RCC 7860 (cell line): ENCODE measurements around the gene FIBCD1.

Experiments
- DNase-seq: peaks from one replicate; pipeline ENCODE4 v3.0.0-alpha.2; 2015; ENCODE audit warnings: low spot score
- FAIRE-seq: peaks from 2 replicates; lab custom pipeline; 2012; peaks lifted over from hg19 to GRCh38; lab: Jason Lieb, UNC

FIBCD1 gene, protein sequence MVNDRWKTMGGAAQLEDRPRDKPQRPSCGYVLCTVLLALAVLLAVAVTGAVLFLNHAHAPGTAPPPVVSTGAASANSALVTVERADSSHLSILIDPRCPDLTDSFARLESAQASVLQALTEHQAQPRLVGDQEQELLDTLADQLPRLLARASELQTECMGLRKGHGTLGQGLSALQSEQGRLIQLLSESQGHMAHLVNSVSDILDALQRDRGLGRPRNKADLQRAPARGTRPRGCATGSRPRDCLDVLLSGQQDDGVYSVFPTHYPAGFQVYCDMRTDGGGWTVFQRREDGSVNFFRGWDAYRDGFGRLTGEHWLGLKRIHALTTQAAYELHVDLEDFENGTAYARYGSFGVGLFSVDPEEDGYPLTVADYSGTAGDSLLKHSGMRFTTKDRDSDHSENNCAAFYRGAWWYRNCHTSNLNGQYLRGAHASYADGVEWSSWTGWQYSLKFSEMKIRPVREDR

DNA sequence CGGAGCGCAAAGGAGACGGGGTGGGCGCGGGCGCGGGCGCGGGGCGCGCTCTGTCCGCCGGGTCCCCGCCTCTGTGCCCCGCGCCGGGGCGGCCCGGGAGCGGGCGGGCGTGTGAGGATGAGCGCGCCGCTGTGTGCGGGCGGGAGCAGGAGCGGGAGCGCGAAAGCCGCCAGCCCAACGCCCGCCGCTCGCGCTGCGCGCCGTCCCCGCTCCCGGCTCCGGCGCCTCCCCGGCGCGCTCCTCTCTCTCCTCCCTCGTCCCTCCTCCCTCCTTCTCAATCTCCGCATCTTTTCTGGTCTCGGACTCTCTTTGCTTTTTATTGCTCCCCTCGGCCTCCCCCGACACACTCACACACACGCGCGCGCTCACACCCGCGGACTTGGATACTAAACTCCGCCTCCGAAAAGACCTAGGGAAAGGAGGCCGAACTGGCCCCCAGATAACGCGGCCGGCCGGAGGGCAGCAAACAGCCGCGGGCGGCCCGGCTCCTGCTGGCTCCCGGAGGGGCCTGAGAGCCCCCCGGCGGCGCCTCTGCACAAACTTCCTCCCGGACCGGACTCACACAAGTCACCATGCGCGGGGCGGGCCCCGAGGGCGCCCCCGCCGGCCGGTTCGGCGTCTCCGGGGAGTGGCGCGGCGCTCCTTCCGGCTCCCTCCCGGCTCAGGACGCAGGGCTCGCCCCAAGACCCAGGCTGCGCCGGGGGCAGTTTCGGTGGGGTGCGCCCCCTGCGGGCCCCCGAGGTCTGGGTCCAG lies at the start of gene FIBCD1:
FIBCD1 (minus strand) TSS at position 596 of the 753 bp plus-strand sequence. CDS start 640 bp downstream, outside the sequence.
- FAIRE-seq: no peak
- no peak for DNase-seq

DNA sequence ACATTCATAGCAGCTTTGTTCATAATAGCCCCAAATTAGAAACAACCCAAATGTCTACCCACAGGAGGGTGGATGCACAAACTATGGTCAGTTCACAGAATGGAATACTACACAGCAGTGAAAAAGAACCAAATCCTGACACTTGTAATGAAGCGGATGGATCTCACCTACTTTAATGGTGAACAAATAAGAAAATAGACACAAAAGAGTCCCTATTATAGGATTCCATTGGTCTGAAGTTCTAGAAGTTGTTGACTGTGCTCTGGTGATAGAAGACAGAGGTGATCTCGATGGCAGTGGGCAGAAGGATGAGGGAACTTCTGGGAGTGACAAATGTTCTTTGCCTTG lies 49.3 kb upstream of the FIBCD1 start:
- FAIRE-seq (no peak), DNase-seq (no peak)

DNA sequence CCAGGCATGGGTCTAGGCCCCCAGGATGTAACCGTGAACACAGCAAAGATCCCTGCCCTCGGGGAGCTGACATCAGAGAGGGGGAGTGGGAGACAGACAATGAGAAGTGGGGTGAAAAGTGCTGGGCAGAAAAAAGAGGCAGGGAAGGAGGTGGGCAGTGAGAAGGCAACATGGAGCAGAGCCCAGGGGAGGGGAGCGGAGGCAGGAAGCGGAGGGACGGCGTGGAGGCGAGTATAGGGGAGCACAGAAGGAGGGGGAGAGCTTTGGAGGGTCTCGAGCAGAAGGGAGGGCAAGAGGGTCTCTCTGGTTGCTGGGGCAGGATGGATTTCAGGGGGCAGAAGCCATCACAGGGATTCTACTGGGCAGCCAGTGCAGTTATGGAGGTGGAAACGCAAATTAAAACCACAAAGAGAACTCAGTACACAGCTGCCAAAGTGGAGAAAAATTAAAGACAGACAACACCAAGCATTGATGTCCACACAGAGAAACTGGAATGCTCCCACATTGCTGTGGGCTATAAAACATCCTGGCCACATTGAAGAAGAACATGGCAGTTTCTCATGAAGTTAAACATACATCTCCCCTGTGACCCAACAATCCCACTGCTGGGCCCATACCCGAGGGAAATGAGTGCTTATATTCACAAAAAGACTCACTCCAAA lies 48.8 kb upstream of the FIBCD1 start:
- no peak for FAIRE-seq
- no peak for DNase-seq

DNA sequence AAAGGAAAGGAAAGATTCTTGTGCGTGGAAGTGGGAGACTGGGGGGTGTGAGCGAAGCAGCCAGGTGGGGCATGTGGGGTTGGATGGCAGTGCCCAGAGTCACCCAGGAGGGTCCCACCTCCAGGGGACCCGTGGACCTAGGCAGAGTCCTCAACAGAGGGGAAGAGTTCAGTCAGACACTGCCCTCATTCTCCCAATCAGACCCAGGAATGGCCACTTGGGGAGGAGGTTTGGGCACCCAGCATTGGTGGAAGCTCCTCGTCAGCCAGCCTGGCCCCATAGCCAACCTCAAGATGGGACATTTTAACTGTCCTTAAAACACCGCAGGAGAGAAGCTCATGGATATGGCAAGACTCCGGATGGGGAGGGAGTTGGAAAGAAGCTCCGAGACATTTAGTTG lies 48.0 kb upstream of the FIBCD1 start:
- DNase-seq (no peak), FAIRE-seq (no peak)

DNA sequence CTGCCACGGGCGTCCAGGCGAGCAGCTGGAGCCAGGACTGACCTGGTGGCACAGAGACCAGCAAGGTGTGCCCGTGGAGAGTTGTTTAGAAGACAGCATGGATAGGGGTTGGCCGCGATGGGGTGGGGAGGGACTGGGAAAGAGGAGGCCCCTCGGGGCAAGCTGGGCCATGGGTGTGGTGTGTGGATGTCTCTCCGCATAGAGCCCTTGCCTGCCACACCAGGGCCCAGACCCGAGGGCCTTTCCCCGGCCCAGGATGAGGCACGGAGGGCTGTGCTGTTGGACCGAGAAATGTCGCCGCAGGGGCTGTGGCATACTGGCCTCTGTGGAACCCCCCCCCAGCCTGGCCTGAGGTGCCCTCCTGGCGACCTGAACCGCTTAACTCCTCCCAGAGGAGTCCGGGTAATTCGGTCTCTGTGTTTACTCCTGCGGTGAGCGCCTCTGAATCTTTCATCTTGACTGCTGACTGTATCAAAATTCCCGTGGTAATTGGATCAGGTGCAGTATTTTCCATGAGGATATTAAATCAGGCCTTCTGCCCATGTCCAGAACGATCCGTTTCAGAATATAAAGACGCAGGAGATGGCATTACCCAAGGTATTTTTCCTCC lies 47.4 kb upstream of the FIBCD1 start:
- DNase-seq (no peak), FAIRE-seq (no peak)

DNA sequence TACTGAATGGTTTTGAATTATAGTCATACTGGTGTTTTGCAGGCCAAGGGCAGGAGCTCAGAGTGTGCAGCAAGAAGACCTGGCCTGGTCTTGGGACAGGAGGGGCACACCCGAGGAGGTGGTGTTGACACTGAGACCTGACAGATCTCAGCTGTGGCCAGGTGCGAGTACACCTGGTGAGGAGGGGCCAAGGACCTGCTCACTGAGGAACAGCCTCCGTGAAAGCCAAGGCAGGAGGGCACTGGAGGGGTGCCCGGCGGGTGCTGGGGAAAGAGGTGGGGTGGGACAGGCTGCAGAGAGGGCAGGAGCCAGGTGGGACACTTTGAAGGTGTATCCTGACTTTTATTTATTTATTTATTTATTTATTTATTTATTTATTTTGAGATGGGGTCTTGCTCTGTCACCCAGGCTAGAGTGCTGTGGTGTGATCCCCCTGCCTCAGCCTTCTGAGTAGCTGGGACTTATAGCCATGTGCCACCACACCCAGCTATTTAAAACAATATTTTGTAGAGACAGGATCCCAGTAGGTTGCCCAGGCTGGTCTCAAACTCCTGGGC lies 46.6 kb upstream of the FIBCD1 start:
- FAIRE-seq (no peak), DNase-seq (no peak)

DNA sequence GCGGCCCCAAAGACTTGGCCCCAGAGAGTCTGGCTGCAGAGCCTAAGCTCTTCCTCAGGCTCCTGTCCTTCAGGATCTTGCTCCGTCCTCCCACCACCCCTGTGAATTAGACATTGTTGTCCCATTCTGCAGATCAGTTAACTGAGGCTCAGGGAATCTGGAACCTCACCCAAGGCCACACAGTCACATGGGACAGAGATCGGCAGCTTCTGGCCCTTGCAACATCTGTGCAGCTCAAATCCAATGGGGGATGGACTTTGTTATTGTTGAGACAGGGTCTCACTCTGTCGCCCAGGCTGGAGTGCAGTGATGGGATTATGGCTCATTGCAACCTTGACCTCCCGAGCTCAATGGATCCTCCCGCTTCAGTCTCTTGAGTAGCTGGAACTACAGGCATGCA lies 46.0 kb upstream of the FIBCD1 start:
- DNase-seq (no peak), FAIRE-seq (no peak)

DNA sequence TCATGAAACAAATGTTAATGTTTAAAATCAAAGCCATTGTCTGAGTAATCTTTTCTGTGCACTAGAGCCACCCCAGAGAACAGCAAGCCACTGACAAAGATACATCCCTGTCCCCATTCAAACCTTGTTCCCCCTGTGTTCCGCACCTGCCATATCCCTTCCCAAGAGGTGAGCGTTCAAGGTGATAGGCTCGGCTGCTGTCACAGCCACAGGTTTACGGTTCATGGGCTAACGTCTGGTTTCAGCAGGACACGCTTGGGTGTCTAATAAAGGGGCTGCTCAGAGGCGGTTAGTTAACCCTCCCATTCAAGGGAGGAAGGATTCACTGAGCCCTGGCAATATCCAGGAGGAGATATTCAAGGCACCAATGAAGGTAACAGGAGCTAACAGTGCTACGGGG lies 45.5 kb upstream of the FIBCD1 start:
- DNase-seq (no peak), FAIRE-seq (no peak)

DNA sequence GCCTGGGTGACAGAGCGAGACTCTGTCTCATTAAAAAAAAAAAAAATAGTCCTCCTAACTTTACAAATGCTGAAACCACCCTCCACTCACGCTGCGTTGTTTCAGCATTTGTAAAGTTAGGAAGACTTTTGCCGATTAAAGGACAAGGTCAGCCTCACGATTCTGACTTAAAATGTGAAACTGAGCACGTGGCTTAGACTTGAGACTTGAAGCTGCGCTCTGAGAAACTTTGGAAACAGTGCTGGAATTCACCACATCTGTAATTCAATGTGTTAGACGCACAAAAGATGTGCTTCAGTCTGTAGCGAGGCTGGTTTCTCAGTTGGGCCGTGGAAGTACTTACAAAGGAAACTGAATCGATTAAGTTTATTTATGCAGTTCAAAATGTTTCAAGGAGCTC lies 44.9 kb upstream of the FIBCD1 start:
- FAIRE-seq (no peak), DNase-seq (no peak)

DNA sequence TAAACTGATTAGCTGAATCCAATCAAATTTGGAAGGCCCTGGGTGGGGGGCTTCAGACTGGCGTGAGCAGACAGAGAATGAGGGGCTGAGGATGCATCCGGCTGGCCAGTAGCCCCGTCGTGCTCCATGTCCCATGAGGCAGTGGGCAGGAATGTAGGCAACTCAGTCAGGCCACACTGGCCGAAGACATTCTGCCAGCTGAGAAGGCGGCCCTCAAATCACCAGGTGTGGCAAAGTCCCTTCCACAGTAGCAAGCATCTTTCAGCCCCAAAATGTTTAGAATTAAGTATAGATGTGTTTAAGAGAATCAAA lies 44.3 kb upstream of the FIBCD1 start:
- DNase-seq: no peak
- no peak for FAIRE-seq

DNA sequence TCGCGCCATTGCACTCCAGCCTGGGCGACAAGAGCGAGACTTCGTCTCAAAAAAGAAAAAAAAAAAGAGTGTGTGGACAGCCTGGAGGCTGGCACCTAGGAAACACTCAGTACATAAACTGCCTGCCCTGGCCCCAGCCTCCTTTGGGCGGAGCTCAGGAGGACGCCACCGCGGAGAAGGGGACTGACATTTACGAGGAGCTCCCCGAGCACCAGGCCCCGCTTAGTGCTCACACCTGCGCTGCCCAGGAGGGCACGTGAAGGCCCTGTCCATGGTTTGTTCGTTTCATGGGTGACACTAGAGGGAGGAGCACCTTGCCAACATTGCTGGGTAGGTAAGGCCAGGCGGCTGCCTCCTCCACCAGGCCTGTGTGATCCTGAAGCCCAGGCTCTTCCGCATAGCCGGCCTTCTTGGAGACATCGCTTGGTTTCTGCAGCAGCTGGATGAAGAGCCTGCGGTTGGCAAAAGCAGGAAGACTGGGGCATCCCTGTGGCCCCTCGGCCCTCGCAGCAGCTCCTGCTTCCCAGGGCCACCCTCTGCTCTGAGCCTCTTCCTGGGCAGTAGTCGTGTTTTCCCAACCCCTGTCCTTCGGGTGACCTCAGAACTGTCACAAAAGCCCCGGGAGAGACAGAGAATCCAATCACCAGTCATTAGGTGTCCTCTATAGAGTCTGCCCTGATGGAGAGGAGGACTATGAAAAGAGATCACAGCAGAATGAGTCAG lies 43.8 kb upstream of the FIBCD1 start:
- no peak for FAIRE-seq
- no peak for DNase-seq

DNA sequence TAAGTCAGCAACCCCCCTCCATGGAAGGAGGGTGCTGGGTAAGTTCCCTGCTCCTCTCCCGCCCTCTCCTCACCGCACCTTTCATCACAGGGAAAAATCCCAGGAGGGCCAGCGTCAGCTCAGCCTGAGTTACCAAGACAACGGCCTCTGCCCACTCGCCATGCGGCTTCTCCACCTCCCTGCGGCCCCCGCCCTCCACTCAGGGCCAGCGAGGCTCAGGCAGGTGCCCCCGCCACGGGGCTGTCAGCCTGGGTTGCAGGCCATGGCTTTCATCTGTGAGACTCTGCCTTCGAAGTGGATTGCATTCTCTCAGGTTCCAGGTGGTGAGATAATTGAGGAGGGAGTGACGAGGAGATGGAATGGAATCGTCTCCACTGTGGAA lies 42.7 kb upstream of the FIBCD1 start:
- FAIRE-seq: no peak

DNA sequence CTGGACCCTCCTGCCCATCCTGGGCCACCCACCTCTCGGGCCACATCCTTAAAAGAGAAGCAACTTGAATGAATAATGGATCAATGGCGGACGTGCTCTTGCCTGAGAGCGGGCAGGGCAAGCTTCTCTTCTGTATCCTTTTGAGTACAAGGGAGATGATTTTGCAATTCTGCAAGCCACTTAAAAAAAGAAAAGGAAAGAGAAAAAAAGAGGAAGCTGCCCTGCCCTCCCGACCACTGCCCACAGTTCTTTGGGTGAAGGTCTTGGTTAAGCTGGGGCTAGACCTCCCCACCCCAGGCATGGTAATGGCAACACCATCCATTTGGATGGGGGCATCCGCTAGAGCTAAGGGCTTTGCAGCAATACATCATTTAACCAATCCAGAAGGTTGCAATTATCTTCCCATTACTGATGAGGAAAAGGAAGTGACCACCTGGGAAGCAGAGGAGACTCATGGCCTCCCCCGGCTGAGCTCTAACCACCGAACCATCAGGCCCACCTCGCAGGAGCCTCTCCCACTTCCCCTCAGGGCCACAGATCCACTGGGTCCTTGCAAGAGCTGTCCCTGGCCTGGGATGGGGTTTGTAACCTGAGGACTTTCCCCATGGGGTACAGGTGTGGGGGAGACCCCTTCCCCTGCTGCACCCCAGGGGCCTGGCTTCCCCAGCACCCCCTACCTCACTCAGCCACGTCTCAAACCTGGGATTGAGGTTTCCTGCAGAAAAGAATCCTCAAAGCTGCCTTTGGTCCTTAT lies 42.1 kb upstream of the FIBCD1 start:
- no peak for DNase-seq

More for the DNA sequence above, 42.7 kb upstream of the FIBCD1 start:
- DNase-seq: no peak

DNA sequence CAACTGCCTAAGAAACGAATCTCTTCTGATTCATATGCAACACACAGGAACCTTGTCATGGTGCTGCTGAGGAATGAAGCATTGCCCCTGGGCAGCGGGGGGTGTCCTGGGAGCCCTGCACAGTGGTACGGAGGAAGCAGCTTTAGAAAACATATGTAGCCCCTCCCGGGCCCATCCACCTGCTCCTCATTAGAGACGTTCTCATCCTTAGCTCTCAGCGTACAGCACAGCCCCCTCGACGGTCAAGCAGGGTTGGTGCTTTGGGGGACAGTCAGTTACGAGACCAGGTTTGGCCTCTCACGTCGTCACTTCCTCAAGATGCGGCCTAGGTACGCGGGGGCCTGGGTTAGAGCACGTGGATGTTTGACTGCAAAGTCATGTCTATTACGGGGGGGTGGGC lies 41.5 kb upstream of the FIBCD1 start:
- no peak for FAIRE-seq
- DNase-seq: no peak

More for the DNA sequence above, 42.1 kb upstream of the FIBCD1 start:
- FAIRE-seq: no peak

DNA sequence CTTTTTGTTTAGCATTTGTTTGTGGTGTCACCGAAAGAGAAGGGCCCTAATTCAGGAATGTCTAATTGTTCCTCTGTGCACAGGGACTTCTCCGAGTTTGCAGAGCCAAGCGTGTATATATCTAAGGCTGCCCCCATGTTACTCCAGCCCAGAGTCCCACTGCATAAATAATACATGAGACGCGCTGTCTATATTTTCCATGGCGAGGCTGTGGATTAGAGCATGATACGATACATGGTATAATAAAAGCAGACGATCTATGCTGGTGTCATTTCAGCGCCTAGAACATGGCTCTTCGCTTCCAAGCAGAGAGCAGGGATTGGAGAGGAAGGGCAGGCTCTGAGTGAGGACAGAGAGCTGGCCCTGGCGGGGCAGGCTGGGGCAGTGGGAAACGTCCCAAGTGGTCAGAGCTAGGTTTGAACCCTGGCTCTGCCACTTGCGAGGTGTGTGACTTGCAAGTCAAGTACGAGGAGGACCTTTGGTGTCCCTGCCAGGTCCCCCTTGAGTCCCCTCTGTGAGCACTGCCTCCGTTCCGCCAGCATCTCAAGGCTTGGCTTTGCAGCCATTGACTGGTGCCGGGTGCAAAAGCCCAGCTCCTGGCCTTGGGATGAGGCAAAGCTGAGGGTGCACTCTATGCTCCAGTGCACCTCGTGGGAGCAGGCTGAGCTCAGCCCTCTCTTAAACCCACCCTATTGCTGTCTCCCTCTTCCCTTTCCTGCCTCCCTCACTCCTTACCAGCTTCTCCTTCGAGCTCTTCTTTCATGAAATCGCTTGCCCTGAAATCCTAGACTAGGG lies 40.7 kb upstream of the FIBCD1 start:
- no peak for FAIRE-seq
- DNase-seq: no peak

DNA sequence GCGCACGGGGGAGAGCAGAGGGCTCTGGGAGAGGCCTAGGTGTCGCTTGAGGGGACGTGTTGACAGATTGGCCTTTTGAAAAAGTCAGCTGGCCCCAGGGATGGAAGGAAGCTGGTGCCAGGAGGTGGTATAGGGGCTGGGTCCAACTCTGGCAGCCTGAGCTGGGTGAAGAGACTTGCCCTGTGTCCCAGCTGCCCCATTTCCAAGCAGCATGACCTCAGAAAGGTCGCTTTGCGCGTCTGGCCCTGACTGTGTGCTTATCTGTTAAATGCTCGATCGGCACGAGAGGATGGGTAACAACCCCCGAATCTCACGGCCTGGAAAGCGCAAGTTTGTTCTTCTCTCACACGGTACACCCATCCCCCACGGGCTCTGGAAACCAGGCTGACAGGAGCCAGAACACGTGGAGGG lies 38.8 kb upstream of the FIBCD1 start:
- FAIRE-seq (no peak), DNase-seq (no peak)

DNA sequence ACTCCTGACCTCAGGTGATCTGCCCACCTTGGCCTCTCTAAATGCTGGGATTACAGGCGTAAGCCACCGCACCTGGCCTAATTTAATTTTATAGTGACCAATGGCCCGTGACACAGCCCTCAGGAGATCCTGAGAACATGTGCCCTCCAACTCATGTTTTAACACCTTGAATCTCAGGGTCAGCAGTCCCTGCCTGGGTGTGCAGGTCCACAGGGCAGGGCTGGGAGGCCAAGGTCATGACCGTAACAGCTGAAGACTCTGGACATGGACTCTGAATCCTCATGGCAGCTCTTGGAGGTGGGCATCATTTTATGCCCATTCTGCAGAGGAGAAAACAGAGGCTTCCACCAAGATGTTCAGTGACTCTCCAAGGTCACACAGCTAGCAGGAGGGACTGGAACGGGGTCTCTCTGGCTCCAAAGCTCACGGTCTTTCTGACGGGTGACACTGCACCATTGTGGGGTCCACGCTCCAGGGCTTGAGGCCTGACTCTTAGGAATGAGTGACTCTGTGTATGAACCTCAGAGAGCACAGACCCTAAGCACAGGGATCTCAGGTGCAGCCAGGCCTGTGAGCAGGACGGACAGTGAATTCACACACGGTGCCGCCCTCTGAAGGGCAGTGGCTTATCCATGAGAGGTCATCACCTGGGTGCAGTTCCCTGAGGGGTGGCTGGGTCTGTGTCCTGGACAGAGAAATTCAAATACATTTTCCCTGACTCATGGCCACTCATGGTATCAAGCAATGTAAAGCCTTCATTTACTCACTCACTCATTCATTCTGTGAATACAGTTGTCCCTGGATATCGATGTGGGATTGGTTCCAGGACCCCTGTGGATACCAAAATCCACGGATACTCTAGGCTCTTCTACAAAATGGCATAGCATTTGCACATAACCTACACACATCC lies 37.1 kb upstream of the FIBCD1 start:
- FAIRE-seq: no peak

DNA sequence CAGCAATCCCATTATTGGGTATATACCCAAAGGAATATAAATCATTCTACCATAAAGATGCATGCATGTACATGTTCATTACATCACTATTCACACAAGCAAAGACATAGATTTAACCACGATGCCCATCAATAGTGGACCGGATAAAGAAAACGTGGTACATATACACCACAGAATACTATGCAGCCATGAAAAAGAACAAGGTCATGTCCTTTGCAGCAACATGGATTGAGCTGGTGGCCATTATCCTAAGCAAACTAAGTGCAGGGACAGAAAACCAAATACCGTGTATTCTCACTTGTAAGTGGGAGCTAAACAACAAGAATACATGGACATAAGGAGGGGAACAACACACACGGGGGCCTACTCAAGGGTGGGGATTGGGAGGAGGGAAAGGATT lies 36.1 kb upstream of the FIBCD1 start:
- no peak for FAIRE-seq
- DNase-seq: no peak

More for the DNA sequence above, 37.1 kb upstream of the FIBCD1 start:
- no peak for DNase-seq
